Fibroblast of lung (primary cell): Measurements from ENCODE around the gene PLA2G5. TPM values are rescaled to one million over a fixed set of nuclear protein-coding genes. Genes with fewer than 3 reads are reported as not detected.

Source experiments
- DNase-seq, 2 donors: peaks; one replicate each; pipeline versions ENCODE4 v3.0.0 to v3.0.0-alpha.2; 2010; ENCODE audit warnings: low read depth in 2 of 2
- H2AFZ ChIP-seq: 2 replicates; pipeline ENCODE4 v1.5.1; 2012; ENCODE audit warnings: low read length, control low read depth, inconsistent platforms
- H3K27ac ChIP-seq: 2 replicates; pipeline ENCODE4 v1.5.1; 2011; ENCODE audit warnings: low read length, control low read depth; ENCODE audit not compliant: insufficient read depth
- H3K27me3 ChIP-seq: 2 replicates; pipeline ENCODE4 v1.5.1; 2011; ENCODE audit warnings: mild to moderate bottlenecking, low read length; ENCODE audit not compliant: control insufficient read depth, insufficient read depth
- H3K36me3 ChIP-seq: 2 replicates; pipeline ENCODE4 v1.5.1; 2011; ENCODE audit warnings: low read length; ENCODE audit not compliant: control insufficient read depth, insufficient read depth
- H3K4me1 ChIP-seq: 2 replicates; pipeline ENCODE4 v1.5.1; 2011; ENCODE audit warnings: low read length; ENCODE audit not compliant: control insufficient read depth, insufficient read depth; ENCODE audit errors: extremely low read depth
- H3K4me2 ChIP-seq: 2 replicates; pipeline ENCODE4 v1.5.1; 2011; ENCODE audit warnings: low read length, control low read depth; ENCODE audit not compliant: insufficient read depth; ENCODE audit errors: extremely low read depth
- H3K4me3 ChIP-seq, 4 experiments: fragments of 200-600 bp in 1 of 4; sonication (generic) in 1 of 4; replicated peaks in 1 of 4; 2 replicates each; pipeline ENCODE4 v1.5.1; 2011 to 2016; ENCODE audit warnings: low read length in 4 of 4, low read depth in 3 of 4, mild to moderate bottlenecking in 3 of 4, control low read depth in 2 of 4, inconsistent platforms in 1 of 4, mixed read lengths in 1 of 4; ENCODE audit not compliant: insufficient read depth in 1 of 4; ENCODE audit errors: control extremely low read depth in 1 of 4
- H3K79me2 ChIP-seq: 2 replicates; pipeline ENCODE4 v1.5.1; 2012; ENCODE audit warnings: mild to moderate bottlenecking, low read length, inconsistent platforms; ENCODE audit not compliant: control insufficient read depth, insufficient read depth
- H3K9ac ChIP-seq: 2 replicates; pipeline ENCODE4 v1.5.1; 2011; ENCODE audit warnings: mild to moderate bottlenecking, low read length, control low read depth; ENCODE audit not compliant: insufficient read depth
- H3K9me3 ChIP-seq: 2 replicates; pipeline ENCODE4 v1.5.1; 2012; ENCODE audit warnings: low read depth, low read length; ENCODE audit not compliant: control insufficient read depth, insufficient read depth
- H4K20me1 ChIP-seq: 2 replicates; pipeline ENCODE4 v1.5.1; 2011; ENCODE audit warnings: low read length; ENCODE audit not compliant: control insufficient read depth, insufficient read depth; ENCODE audit errors: extremely low read depth
- EZH2 ChIP-seq: IDR thresholded peaks from 2 replicates; pipeline ENCODE4 v1.5.1; 2012; ENCODE audit warnings: low read length, control low read depth, mild to moderate bottlenecking; ENCODE audit errors: missing control alignments
- polyA plus RNA-seq, 2 donors: library from polyadenylated mRNA; depleted of rRNA in 1 of 2; stranded (reverse) in 1 of 2; unstranded in 1 of 2; fragments of >200 nt; gene quantifications; 2 replicates each; pipeline ENCODE4 v1.2.1, GENCODE V29; 2011 to 2012; ENCODE audit warnings: missing spikeins in 1 of 2
- total RNA-seq: library from RNA; depleted of rRNA; stranded (reverse); fragments of >200 nt; gene quantifications from 2 replicates; pipeline ENCODE4 v1.2.1, GENCODE V29; 2014
- TF ChIP-seq, protein P1 (sequence below), 2 donors: IDR thresholded peaks in 1 of 2; conservative IDR thresholded peaks in 1 of 2; 1 replicate in 1 of 2; 2 replicates in 1 of 2; pipeline ENCODE4 v1.5.1; 2011 to 2012; ENCODE audit warnings: low read length in 2 of 2, control low read depth in 1 of 2, inconsistent platforms in 1 of 2, low read depth in 1 of 2, mild to moderate bottlenecking in 1 of 2

Gene PLA2G5
- total and polyA plus RNA-seq, 2 donors (not counting 1 experiment from before 2014, with no cell fraction given): 1.1 to 27.4 TPM

DNA sequence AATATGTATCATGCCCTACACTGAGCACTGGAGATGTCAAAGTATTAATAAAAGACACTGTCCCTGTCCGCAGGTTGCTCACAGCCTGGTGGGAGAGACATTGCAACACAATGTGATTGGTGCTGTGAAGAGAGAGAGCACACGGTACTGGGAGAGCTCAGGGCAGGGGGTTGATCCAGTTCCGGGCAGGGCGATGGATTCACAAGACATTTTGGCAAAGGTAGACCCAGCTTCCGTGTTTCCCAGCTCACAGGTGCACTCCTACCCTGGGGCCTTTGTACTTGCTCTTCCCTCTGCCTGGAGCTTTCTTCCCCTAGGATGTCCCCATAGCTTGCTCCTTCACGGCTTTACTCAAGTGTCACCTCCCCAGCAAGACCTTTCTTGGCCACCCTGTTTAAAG is 1.4 kb downstream of the PLA2G5 start:
- Histone ChIP-seq H3K79me2 (no peaks in the 10 kb centered on the region), H3K9ac (no peak overlapping the region), H3K27me3 (no peaks in the 10 kb centered on the region), H4K20me1 (no peaks in the 10 kb centered on the region), H3K4me1 (peaks cover 2% of the 10 kb centered on the region), H3K36me3 (no peaks in the 10 kb centered on the region), H3K27ac (no peak overlapping the region), H2AFZ (no peak overlapping the region), H3K9me3 (no peaks in the 10 kb centered on the region), H3K4me3 (peak overlapping the region in 1 of 4 experiments; percentile 60), H3K4me2 (no peak overlapping the region)
- TF ChIP-seq EZH2: no peak
- TF ChIP-seq, protein P1, sequence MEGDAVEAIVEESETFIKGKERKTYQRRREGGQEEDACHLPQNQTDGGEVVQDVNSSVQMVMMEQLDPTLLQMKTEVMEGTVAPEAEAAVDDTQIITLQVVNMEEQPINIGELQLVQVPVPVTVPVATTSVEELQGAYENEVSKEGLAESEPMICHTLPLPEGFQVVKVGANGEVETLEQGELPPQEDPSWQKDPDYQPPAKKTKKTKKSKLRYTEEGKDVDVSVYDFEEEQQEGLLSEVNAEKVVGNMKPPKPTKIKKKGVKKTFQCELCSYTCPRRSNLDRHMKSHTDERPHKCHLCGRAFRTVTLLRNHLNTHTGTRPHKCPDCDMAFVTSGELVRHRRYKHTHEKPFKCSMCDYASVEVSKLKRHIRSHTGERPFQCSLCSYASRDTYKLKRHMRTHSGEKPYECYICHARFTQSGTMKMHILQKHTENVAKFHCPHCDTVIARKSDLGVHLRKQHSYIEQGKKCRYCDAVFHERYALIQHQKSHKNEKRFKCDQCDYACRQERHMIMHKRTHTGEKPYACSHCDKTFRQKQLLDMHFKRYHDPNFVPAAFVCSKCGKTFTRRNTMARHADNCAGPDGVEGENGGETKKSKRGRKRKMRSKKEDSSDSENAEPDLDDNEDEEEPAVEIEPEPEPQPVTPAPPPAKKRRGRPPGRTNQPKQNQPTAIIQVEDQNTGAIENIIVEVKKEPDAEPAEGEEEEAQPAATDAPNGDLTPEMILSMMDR (conservative IDR thresholded peaks at IDR 0.05 in 1 of 2, IDR thresholded peaks at IDR 0.05 in 1 of 2; ENCODE audit: low read depth in 1 of 2, low read length in 2 of 2): no peak
- no peak for DNase-seq

DNA sequence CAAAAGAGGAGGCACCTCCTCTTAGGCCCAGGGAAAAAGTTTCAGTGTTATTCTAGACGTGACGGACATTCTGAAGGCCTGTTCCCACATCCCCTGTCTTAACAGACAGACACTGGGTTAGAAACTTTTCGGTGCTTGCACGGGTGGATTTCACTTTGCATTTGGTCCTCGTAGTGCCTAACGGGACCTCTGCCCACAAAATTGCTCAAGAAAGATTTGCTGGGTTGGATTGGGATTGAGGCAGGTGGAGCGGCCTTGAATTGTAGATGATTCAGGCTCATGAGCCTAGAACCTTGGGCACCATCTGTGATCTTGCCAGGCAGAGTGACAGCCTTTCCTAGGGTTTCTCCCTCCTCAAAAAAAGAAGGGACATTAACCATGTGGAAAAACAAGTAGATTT is 2.8 kb downstream of the PLA2G5 start:
- Histone ChIP-seq H3K27me3 (no peaks in the 10 kb centered on the region), H3K79me2 (no peaks in the 10 kb centered on the region), H3K9ac (no peak overlapping the region), H4K20me1 (no peaks in the 10 kb centered on the region), H3K4me1 (peaks cover 2% of the 10 kb centered on the region), H3K4me2 (no peak overlapping the region), H3K9me3 (no peaks in the 10 kb centered on the region), H3K27ac (no peak overlapping the region), H3K4me3 (no peak overlapping the region), H3K36me3 (no peaks in the 10 kb centered on the region), H2AFZ (no peak overlapping the region)
- no peak for TF ChIP-seq EZH2
- TF ChIP-seq, protein P1 (conservative IDR thresholded peaks at IDR 0.05 in 1 of 2, IDR thresholded peaks at IDR 0.05 in 1 of 2; ENCODE audit: low read depth in 1 of 2, low read length in 2 of 2): no peak
- DNase-seq: no peak

DNA sequence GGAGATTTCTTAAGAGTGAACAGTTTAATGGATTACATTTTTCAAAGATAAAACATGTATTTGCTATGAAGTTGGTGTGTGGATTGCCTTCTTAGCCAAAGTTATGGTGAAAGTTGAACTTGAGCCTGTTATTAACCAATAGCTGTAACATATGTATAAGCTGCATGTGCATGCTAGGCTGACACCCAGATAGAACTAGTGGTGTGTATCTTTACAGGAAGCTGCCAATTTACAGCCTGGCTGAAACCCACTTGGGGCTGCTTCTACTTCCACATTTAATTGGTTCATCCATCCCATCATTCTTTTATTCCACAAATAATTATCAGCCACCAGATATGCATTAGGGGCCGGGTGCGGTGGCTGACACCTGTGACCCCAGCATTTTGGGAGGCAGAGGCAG is 3.3 kb downstream of the PLA2G5 start:
- H3K9ac ChIP-seq: no peak overlapping the region
- H3K27me3 ChIP-seq: no peaks in the 10 kb centered on the region
- no peaks in the 10 kb centered on the region for H3K79me2 ChIP-seq
- no peak for TF ChIP-seq EZH2
- TF ChIP-seq, protein P1 (conservative IDR thresholded peaks at IDR 0.05 in 1 of 2, IDR thresholded peaks at IDR 0.05 in 1 of 2; ENCODE audit: low read depth in 1 of 2, low read length in 2 of 2): no peak
- no peak overlapping the region for H3K27ac ChIP-seq
- H3K9me3 ChIP-seq: no peaks in the 10 kb centered on the region
- H4K20me1 ChIP-seq: no peaks in the 10 kb centered on the region
- no peak overlapping the region for H2AFZ ChIP-seq
- H3K4me2 ChIP-seq: no peak overlapping the region
- H3K4me3 ChIP-seq: no peak overlapping the region
- peaks cover 2% of the 10 kb centered on the region for H3K4me1 ChIP-seq
- no peaks in the 10 kb centered on the region for H3K36me3 ChIP-seq
- no peak for DNase-seq
